Measurements from ENCODE around the gene ACTG1. TPM values are rescaled to one million over a fixed set of nuclear protein-coding genes. Genes with fewer than 3 reads are reported as not detected.

ACTG1 gene
- total and polyA plus RNA-seq, 2 of the 13 experiments (the other 11 are each of a cell fraction or from before 2014, with no cell fraction given): 973 to 1,138 TPM

DNA sequence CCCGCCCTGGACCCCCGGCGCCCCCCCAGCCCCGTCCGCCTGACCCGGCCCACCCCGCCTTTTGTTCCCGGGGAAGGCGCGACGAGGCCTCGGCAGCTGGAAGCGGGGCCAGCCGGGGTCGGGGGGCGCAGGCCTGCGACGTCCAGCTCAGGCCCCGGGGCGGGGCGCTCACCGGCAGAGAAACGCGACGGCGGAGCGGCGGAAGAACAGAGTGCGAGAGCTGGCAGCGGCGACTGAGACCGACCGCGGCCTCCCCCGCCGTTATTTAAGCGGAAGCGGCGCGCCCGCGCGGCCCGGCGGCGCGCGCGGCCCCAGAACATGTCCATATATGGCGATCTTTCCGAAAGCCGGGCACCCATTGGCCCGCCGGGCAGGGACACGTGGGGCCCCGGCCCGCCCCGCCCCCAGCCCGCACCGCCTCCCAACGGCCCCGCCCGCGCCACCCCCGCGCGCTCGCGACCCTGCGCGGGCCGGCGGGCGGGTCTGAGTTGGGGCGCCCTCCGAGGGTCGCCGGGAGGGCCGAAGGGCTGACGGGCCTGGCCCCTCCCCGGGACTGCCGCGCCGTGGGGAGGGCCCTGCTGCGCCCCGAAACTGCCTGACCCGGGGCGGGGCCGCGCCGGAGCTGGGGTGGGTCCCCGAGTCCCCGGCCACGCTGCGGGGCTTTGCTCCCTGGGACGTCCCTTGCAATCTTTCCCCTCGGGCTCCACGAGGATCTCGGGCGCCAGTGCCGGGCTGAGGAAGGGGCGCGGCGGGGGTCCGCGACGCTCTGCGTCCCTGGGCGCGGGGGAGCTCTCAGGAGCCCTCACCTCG lies at the start of gene ACTG1 (continued):
- peak; percentile 53; the same call in 1 of the 2 replicates for TF ChIP-seq NR2F2 (IDR thresholded peaks at IDR 0.05; ENCODE audit: borderline replicate concordance, low read depth)
- TF ChIP-seq ZNF232 (CRISPR knock-in tag; IDR thresholded peaks at IDR 0.05; ENCODE audit: borderline replicate concordance): no peak; the same call in 1 of the 2 replicates
- TF ChIP-seq NPAS2 (CRISPR knock-in tag; IDR thresholded peaks at IDR 0.05; ENCODE audit: borderline replicate concordance): no peak
- TF ChIP-seq KLF6 (CRISPR knock-in tag; IDR thresholded peaks at IDR 0.05): peak; percentile 84; the same call in 1 of the 2 replicates
- TF ChIP-seq MYPOP (CRISPR knock-in tag; IDR thresholded peaks at IDR 0.05): no peak; the same call in 1 of the 2 replicates
- no peak for TF ChIP-seq ZNF276 (CRISPR knock-in tag; IDR thresholded peaks at IDR 0.05; ENCODE audit: low read depth)
- TF ChIP-seq ZNF652 (CRISPR knock-in tag; IDR thresholded peaks at IDR 0.05; ENCODE audit: borderline replicate concordance, low read depth): no peak
- peak; percentile 97 for TF ChIP-seq POLR2AphosphoS5 (IDR thresholded peaks at IDR 0.05; ENCODE audit: low read depth, low read length)
- TF ChIP-seq SETDB1 (CRISPR knock-in tag; IDR thresholded peaks at IDR 0.05; ENCODE audit: borderline replicate concordance): no peak
- peak; percentile 79; the same call in 1 of the 2 replicates for TF ChIP-seq YEATS4 (CRISPR knock-in tag; IDR thresholded peaks at IDR 0.05; ENCODE audit: borderline replicate concordance)
- no peak for TF ChIP-seq U2AF2 (IDR thresholded peaks at IDR 0.05; ENCODE audit: low read depth, low read length)
- TF ChIP-seq CSRNP2 (CRISPR knock-in tag; conservative IDR thresholded peaks at IDR 0.05; ENCODE audit: low read depth): no peak
- TF ChIP-seq, protein P1, sequence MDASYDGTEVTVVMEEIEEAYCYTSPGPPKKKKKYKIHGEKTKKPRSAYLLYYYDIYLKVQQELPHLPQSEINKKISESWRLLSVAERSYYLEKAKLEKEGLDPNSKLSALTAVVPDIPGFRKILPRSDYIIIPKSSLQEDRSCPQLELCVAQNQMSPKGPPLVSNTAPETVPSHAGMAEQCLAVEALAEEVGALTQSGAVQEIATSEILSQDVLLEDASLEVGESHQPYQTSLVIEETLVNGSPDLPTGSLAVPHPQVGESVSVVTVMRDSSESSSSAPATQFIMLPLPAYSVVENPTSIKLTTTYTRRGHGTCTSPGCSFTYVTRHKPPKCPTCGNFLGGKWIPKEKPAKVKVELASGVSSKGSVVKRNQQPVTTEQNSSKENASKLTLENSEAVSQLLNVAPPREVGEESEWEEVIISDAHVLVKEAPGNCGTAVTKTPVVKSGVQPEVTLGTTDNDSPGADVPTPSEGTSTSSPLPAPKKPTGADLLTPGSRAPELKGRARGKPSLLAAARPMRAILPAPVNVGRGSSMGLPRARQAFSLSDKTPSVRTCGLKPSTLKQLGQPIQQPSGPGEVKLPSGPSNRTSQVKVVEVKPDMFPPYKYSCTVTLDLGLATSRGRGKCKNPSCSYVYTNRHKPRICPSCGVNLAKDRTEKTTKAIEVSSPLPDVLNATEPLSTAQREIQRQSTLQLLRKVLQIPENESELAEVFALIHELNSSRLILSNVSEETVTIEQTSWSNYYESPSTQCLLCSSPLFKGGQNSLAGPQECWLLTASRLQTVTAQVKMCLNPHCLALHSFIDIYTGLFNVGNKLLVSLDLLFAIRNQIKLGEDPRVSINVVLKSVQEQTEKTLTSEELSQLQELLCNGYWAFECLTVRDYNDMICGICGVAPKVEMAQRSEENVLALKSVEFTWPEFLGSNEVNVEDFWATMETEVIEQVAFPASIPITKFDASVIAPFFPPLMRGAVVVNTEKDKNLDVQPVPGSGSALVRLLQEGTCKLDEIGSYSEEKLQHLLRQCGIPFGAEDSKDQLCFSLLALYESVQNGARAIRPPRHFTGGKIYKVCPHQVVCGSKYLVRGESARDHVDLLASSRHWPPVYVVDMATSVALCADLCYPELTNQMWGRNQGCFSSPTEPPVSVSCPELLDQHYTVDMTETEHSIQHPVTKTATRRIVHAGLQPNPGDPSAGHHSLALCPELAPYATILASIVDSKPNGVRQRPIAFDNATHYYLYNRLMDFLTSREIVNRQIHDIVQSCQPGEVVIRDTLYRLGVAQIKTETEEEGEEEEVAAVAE (CRISPR knock-in tag; IDR thresholded peaks at IDR 0.05; ENCODE audit: borderline replicate concordance): no peak
